Measurements from ENCODE around the gene RNF26.
A peak's percentile ranks its signal among the peaks of the same experiment; 100 is the strongest.

Gene RNF26

DNA sequence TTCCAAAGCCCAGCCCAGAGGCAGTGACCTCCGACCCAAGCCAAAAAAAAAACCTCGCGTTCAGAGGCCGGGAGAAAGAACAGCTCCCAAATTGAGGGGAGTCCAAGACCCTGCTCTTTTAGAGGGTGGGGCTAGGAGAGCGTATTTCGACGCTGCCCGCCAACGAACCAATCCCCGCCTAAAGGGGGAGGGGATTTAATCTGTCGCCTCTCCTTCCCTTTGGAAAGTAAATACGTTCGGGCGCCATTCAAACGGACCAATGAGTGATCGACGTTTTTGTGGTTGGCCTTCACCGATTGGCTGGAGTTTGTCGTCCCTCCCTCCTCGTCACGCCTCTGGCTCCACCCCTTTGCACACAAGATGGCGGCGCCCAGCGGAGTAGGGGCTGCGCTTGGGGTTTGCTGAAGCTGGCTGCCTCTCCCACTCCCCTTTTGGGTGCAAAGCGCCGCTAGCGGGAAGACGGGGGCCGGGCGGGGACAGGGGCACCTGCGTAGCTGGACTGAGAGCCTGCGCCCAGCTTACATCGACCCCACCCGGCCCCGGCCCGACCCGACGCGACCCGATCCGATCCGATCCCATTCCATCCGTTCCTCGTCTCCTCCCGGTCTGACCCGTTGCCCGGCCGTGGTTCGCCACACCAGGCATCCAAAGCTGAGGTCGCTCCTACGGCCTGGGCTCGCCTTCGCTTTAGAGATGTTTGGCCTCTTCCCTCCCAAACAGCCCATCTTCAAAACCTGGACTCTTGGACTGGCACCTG, at the start of gene RNF26:
TSS of gene RNF26 (plus strand) at position 354 of the 757 bp plus-strand sequence. CDS start 596 bp downstream, outside the sequence.
- peak; percentile 94 to 98 for DNase-seq

DNA sequence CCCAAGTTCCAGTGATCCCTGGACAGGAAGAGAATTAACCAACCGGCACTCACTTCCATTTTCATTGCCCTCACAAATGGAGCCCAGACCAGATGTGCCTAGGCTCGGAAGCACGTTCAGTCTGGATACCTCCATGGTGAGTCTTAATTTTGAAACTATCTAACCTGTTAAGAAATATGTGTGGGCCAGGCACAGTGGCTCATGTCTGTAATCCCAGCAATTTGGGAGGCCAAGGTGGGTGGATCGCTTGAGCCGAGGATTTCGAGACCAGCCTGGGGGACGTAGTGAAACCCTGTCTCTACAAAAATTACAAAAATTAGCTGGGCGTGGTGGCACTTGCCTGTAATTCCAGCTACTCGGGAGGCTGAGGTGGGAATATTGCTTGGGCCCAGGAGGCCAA, 48.9 kb upstream of the RNF26 start:
- DNase-seq, result no peak

DNA sequence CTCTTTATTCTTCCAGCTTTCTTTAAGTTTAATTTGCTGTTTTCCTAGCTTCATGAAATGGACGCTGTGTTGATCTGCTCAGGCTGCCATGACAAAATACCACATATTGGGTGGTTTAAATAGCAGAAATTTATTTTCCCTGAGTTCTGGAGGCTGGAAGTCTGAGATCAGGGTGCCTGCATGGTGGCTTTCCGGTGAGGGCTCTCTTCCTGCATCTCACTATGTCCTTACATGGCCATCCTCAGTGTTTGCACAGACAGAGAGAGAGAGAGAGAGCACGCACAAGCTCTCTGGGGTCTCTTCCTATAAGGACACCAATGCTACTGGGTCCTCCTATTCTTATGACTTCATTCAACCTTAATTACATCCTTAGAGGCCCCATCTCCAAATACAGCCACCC, 46.1 kb upstream of the RNF26 start:
- DNase-seq, result no peak

DNA sequence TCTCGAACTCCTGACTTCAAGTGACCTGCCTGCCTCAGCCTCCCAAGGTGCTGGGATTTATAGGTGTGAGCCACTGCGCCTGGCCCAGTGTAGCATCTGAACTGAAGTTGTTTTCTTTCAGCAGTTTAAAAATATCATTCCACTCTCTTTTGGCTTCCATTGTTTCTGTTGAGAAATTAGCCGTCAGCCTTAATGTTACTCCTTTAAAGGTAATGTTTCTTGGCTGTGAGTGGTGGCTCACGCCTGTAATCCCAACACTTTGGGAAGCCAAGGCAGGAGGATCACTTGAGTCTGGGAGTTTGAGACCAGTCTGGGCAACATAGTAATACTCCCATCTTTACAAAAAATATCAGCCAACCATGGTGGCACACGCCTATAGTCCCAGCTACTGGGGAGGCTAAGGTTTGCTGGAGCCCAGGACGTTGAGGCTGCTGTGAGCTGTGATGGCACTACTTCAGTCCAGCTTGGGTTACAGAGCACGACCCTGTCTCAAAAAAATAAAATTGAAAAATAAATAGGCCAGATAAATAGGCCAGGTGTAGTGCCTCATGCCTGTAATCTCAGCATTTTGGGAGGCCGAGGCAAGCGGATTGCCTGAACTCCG, 43.3 kb upstream of the RNF26 start:
- no peak for DNase-seq

DNA sequence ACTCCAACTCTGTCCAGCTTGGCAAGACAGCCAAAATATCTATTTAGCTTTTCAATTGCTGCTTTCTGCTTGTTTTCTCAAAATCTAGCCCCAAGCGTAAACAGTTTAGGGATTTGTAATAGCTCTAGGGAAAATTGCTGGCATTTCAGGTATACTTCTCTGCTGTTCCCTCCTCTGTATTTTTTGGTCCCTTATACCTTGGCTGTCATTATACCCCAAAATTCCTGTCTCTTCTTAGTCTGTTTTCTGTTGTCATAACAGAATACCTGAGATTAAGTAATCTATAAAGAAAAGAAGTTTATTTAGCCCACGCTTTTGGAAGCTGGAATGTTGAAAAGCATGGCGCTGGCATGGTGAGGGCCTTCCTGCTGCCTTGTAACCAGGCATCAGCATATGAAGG, 40.9 kb upstream of the RNF26 start:
- DNase-seq, result no peak

DNA sequence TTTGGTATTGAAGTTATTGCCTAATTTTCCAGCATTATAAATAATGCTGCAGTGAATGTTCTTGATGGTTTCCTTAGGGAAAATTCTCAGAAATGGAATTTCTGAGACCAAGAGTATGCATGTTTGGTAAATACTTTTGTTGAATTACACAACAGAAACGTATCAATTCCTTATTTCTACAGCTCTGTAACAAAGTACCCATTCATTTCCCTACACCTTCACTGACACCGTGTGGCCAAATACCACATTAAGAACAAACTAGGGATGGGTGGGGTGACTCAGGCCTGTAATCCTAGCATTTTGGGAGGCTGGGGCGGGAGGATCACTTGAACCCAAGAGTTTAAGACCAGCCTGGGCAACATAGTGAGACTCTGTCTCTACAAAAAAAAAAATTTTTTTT, 39.1 kb upstream of the RNF26 start:
- DNase-seq, result no peak

DNA sequence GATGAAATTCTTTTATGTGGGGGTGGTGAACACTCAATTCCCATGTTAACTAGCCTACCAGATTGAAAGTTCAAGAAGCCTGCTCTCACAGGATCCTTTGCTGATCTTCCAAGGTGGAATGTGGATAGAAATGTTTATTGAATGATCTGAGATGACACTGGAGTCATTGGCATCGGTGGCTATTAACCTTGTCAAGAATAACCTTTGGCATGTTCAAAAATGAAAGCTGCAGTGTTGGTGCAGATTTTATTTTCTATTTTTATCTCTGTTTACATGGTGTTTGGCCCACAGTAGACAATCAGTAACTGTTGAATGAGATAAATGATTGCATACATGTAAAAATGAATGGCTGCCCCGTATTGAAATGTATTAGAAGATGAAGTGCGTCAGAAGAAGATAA, 36.4 kb upstream of the RNF26 start:
- no peak for DNase-seq

DNA sequence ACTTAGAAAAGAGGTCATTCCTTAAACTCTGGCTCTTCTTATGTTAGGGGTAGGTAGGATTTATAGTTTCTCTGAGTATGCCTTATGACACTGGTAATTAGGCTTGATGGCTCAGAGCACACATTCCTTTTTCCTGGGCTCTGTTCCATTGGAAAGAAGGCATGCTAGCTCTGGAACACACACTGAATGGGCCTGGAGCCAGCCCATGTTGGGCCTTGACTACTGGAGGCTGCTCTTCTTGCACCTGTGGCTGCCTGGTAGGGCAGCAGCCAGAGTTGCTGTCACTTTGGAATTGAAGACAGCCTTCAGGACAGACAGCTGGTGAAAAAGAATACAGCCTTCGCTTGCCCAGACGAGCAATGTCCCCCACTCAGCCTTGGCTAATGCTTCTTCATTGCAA, 35.6 kb upstream of the RNF26 start:
- DNase-seq, result no peak

DNA sequence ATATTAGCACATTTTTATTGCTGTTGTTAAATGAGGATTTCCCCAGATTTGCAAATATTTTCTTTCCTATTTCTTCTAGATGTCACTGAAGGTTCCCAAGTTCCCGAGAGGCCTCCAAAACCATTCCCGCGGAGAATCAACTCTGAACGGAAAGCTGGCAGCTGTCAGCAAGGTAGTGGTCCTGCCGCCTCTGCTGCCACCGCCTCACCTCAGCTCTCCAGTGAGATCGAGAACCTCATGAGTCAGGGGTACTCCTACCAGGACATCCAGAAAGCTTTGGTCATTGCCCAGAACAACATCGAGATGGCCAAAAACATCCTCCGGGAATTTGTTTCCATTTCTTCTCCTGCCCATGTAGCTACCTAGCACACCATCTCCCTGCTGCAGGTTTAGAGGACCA, 34.9 kb upstream of the RNF26 start:
- no peak for DNase-seq

DNA sequence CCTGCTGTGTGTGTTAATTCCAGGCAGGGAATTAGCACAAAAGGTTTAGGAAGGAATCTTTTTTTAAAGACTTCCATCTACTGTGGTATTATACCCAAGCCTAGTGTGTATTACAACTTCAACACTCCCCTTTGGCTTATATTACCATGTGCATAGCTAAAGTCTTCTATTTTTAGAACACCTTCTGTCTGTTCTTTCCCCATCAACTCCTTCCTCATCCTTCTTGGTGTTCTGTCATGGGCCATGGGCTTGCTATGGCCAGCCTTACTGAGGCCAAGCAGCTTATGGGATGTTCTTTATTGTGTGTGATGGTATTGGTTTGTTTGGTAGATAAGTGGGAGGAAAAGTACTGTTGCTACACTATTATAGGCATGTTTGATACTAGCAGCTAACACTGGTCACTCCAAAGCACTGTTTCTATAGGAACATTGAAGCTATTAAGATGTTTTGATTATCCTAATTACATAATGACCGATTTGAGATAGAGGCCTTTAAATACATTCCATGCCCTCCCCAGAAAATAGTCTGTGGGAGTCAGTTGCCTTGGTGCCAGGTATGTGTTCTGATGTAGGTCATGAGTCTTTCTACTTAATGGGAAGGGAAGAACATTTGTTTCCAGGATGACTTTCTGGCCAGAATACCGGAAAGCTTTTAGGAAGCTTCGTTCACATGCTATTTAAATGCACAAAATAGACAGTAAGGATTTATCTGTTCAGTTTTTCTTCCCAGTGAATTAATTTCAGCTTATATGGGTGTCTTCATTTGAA, 33.9 kb upstream of the RNF26 start:
- no peak for DNase-seq

DNA sequence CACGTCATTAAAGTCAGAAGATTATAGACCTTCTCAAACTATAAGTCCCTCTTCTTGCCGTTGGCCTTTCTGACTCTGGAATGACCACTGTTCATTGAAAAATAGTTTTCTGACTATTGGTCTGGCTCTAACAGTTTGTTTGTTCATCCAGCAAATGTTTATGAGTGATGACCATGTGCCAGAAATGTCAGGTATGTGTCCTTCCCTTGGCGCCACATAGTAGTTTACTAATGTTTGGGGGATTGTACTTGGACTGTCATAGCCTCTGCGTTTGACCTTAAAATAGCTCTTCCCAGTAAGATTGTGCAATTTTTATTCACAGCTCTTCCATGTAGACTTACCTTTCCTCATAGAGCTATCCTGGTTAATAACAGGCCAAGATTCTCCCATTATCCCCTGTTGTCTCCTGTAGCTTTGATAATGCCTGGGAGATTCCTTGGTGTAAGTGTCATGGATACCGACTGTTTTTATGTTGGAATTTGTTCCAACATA, 31.1 kb upstream of the RNF26 start:
- DNase-seq, result no peak

DNA sequence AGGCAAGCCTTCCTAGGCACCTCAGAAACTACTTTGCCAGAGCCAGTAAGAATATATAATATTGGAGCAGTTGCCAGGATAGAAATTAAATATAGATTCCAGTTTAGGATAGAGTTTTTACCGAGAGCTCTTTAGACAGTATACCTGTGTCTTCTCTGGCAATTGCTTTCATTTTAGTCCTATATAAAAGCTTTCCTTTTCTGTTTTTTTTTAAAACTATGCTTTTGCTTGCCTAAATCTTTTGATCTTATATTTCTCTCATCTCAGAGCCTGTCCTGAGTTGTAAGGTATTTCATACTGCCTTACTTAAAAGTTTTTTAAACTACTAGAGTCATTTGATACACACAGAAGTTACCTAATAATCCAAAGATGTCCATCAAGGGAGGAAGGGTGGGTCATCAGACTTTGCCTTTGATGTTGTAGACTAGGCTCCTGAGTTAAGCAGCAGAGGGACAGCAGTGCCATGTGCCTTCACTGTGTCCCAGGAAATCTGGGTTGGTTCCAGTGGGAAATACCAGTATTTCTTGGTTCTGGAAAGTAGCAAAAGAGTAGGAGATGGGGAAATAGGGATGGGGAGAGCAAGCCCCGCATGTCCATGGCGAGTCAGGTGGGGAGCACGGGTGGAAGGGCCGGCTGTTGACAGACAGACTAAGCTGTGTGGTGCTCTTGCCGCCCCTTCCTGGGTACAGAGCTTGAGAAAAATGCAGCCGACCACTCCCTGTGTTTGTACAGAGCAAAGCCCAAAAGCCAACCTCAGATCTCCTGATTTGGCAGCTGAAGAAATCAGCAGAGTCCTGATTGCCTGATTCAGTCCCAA, 28.6 kb upstream of the RNF26 start:
- DNase-seq, result no peak

DNA sequence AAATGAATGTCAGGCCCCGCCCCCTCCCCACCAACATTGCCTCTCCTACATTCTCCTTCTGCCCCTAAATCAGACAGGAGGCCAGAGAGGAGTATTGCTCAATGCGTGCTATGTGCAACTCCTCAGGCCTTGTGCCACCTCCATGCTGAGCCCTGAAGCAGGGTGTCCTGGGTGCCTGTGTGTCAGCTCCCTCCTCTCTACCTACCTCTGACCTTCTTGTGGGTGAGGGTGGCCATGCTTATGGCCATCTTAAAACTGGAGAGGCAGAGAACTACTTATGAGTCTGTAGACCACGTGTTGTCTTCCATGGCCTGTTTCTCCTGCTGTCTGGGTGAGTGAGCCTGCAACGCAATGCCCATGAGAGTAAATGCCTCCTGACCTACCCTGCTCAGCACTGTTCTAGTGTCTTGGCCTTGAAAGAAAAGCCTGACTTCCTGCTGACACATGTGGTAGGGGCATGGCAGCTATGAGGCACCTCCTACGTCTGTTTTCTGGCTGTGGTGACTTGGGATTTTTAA, 27.9 kb upstream of the RNF26 start:
- DNase-seq, result no peak

DNA sequence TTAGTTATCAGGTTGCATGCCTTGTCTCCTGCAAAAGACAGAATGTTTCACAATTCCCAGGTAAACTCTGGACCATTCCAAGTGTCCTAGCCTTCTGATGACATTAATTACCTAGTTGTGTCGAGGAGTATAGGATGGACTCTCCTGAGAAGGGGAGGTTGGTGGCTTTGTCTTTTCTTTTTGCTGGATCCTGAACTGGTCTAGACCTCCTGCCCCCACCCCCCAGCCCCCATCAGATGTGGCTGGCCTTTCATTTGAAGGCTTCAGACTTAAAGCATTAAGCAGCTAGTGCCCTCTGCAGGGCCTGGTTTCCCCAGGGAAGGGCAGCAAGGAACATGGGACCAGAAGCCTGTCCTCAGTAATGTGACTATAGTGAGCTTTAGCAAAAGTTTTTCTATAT, 27.1 kb upstream of the RNF26 start:
- DNase-seq, result no peak

DNA sequence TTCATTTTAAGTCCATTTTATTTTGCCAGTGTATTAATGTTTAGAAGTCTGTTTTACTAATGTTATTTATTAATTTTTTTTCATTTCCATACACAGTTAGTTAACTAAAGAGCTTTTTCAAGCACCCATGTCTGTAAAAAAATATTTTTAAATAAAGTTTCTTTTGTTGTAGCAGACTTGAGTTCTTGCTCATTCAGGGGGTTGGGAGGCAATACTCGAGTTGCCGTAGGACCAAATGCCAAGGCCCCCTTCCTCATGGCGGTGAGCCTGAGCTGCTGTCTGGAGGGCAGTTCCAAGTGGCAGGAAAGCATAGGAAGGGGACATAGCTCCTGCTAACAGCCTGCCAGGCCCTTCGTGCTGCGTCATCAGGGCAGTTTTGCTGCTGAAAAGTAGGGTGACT, 26.4 kb upstream of the RNF26 start:
- DNase-seq, result no peak

DNA sequence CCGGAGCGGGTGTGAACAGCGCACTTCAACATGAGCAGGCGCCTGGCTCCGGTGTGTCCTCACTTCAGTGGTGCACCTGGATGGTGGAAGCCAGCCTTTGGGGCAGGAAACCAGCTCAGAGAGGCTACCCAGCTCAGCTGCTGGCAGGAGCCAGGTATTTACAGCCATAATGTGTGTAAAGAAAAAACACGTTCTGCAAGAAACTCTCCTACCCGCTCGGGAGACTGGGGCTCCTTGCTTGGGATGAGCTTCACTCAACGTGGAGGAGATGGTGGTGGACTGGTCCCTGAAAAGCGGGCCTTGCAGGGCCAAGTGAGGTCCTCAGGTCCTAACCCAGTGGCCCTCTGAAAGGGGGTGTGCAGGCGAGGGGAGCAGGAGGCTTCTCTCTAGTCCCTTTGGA, 24.9 kb upstream of the RNF26 start:
- DNase-seq, result no peak

DNA sequence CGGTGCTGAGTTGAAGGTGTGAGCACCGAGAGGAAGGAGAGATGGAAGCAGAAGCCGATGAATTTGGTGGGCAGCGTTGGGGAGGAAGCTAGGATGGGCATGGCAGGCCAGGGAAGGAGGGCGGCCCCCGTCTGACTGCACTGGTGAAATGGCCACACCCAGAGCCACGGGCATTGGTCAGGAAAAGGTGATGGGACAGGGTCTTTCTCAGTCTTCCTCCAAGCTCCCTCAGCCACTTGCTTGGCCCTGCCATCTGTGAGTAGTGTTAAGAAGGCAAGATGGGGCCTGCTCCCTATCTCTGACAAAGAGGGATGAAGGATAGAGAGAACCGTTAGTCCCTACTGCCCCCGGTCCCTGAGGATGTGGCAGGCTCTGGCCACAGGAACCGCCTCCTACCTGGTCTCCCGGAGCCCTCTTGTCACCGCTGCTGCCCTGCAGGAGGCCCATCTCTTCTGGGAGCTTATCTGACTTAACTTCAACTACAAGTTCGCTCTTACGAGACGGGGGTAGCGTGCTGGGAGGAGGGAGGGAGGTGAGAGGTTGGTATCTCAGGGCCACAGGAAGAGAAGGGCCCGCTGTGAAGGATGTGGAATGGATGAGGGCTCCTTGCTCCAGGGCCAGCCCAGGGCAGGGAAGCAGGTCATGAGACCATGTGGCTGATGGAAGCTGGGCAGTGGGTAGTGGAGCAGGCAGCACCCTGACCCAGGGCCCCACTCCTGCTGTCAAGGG, 24.2 kb upstream of the RNF26 start:
- no peak for DNase-seq

DNA sequence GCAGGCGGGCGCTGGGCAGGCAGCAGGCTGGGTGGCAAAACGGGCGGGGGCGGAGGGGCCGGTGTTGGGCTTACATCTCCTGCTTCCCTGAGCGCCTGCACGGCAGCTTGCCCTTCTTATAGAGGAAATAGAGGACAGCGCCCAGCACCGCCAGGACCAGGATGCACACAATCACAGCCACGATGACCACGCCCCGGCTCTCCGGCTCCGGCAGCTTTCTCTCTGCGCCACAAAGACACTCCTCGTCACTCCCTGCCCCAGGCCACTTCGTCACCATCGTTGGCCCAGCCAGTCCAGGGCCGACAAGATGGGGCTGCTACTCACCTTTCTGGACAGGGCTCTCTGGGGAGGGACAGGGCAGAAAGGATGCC, 23.7 kb upstream of the RNF26 start:
- DNase-seq, result no peak

DNA sequence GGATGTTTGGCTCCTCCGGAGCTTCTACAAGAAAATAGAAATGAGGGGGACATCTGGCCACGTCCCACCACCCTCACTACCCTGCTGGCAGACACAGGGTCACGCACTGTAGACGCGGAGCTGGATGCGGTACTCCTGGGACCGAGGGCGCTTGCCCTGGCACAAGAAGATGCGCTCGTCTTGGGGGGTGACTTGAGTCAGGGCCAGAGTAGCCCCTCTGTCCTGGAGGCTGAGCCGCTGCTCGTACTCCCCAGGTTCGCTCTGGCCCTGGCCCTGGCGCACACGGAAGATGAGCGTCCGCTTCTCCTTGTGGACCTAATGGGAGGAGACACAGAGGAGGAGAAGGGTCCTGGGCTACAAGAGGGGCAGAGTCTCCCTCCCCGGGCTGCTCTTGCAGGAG, 19.6 kb upstream of the RNF26 start:
- no peak for DNase-seq

DNA sequence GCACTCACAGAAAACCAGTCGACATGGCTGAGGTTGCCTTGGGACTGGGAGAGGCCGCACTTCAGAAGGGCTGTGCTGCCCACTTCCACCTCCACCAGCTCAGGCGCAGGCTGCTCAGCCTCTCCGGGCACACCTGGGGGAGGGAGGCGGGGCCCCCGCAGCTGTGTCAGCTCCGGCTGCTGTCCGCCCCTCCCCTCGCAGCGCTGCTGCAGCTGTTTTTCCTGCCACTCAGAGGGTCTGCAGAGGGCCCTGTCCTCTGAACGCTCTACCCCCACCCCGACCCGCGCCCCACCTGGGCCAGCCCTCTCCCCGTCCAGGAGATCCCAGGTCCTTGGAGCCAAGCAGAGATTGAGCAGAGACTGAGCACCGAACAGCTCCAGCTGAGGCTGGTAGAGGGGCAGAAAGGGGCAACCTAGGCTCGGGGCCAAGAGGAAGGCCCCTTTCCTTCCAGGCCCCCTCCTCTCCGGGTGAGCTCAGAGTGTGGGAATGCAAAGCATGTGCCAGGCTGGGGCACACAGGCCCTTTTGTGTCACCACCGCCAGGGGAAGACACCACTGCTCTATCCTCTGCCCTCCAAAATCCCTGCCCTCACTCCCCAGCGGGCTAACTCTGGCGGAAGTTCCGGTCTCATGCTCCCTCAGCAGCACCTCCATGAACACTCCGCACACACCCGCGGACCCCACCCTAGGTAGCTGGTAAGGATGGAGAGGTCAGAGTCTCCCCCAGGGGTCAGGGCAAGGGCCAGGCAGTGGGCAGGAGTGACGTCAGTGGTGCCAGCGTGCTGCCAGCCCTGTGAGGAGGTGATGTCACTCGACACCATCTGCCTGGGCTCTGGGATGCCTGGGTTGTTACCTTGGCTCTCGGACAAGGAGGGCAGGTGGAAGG, 19.0 kb upstream of the RNF26 start:
- DNase-seq, result peak; percentile 66 to 82
